Activated CD8-positive, alpha-beta memory T cell treated with anti-CD3 and anti-CD28 coated beads for 36 hours (primary cell): ENCODE results near the gene RASAL1. TPM values are rescaled to one million over a fixed set of nuclear protein-coding genes. Genes with fewer than 3 reads are reported as not detected.

Experiments
- CTCF ChIA-PET: fragments of 350-600 bp; sonication (Branson Sonifier 250); formaldehyde crosslinking; loops from one replicate; lab custom pipeline; 2021; ENCODE audit warnings: antibody characterized with exemption; lab: Charles Lee
- POLR2A ChIA-PET: fragments of 350-600 bp; sonication (Branson Sonifier 250); formaldehyde crosslinking; loops from one replicate; lab custom pipeline; 2021; ENCODE audit warnings: antibody characterized with exemption; lab: Charles Lee
- total RNA-seq, 2 experiments: library from RNA; stranded (reverse); gene quantifications; one replicate each; pipeline ENCODE4 v1.2.3, GENCODE V29; 2021

Gene RASAL1
- total RNA-seq, 2 experiments from 2014 or later: 0.19 TPM

GRCh38 chr12:113059071-113059595 is 76.4 kb downstream of the RASAL1 start:
- CTCF ChIA-PET: no interaction called here
- POLR2A ChIA-PET: no interaction called here

- POLR2A ChIA-PET: no interaction called here
- CTCF ChIA-PET: interaction anchor here (1.1 kb wide), 1 partner anchor 66 kb away, joined by 3 read pairs; no protein-coding TSS in a partner anchor
Observed at GRCh38 chr12:113058553-113058952, 77.0 kb downstream of the RASAL1 start.

- CTCF ChIA-PET: interaction anchor here (1.1 kb wide), 1 partner anchor 65 kb away, joined by 3 read pairs; no protein-coding TSS in a partner anchor
Observed at GRCh38 chr12:113057565-113058485, 77.7 kb downstream of the RASAL1 start.

GRCh38 chr12:113056631-113057488 is 78.7 kb downstream of the RASAL1 start, which contains the start of gene DTX1:
Gene DTX1, plus strand, starts transcription at chr12:113056730. Its CDS starts 1,463 bp downstream, at chr12:113058193.
- ChIA-PET CTCF (no interaction called here), POLR2A (interaction anchor here (0.7 kb wide), 1 partner anchor 73 kb away, joined by 5 read pairs; no protein-coding TSS in a partner anchor)

More at GRCh38 chr12:113057565-113058485, 77.7 kb downstream of the RASAL1 start:
- POLR2A ChIA-PET: no interaction called here

- ChIA-PET POLR2A (no interaction called here), CTCF (no interaction called here)
Observed at GRCh38 chr12:113056381-113056630, 79.3 kb downstream of the RASAL1 start.

- CTCF ChIA-PET: interaction anchor here (1.0 kb wide), 1 partner anchor 15 kb away, joined by 3 read pairs; no protein-coding TSS in a partner anchor
- POLR2A ChIA-PET: no interaction called here
Observed at GRCh38 chr12:113055594-113056380, 79.8 kb downstream of the RASAL1 start.

- POLR2A ChIA-PET: interaction anchor here (0.7 kb wide), 1 partner anchor 122 kb away, joined by 6 read pairs; no protein-coding TSS in a partner anchor
- CTCF ChIA-PET: interaction anchor here (0.7 to 1.0 kb wide), 2 partner anchors 16 to 73 kb away, joined by 3 read pairs; no protein-coding TSS in a partner anchor
Observed at GRCh38 chr12:113054948-113055486, 80.5 kb downstream of the RASAL1 start.

- ChIA-PET CTCF (no interaction called here), POLR2A (no interaction called here)
Observed at GRCh38 chr12:113052326-113052725, 83.2 kb downstream of the RASAL1 start.

GRCh38 chr12:113051759-113052158 is 83.8 kb downstream of the RASAL1 start:
- CTCF ChIA-PET: interaction anchor here (0.6 to 3.7 kb wide), 3 partner anchors 9 to 535 kb away, joined by 3 to 22 read pairs (median 3); no protein-coding TSS in a partner anchor
- POLR2A ChIA-PET: no interaction called here

GRCh38 chr12:113050795-113051194 is 84.8 kb downstream of the RASAL1 start:
- ChIA-PET CTCF (interaction anchor here (0.6 to 3.7 kb wide), 4 partner anchors 10 to 124 kb away, joined by 3 to 29 read pairs (median 13); no protein-coding TSS in a partner anchor), POLR2A (no interaction called here)

- CTCF ChIA-PET: interaction anchor here (0.6 to 3.7 kb wide), 5 partner anchors 11 to 124 kb away, joined by 3 to 29 read pairs (median 4); no protein-coding TSS in a partner anchor
- POLR2A ChIA-PET: no interaction called here
Observed at GRCh38 chr12:113049976-113050742, 85.4 kb downstream of the RASAL1 start.

Other genes starting within 250 kb of the RASAL1 start
- gene OAS1, start 228.8 kb downstream of the RASAL1 start, total RNA-seq: 1 to 10 TPM; 5.1 to 6.4 TPM
- 10 to 100 TPM in 1 of 2 experiments, 1 to 10 TPM in 1; 9.3 to 10.0 TPM for gene OAS3, start 197.3 kb downstream of the RASAL1 start, total RNA-seq
- gene OAS2, start 157.2 kb downstream of the RASAL1 start, total RNA-seq: 10 to 100 TPM; 44.7 to 51.9 TPM
- 1 to 10 TPM; 3.1 to 3.3 TPM for gene DTX1, start 79.0 kb downstream of the RASAL1 start, total RNA-seq
- gene CFAP73, start 14.0 kb upstream of the RASAL1 start, total RNA-seq: under 1 TPM; 0.17 to 0.38 TPM
- gene DDX54, start 49.7 kb upstream of the RASAL1 start, total RNA-seq: 100 to 1,000 TPM; 120 to 128 TPM
- gene RITA1, start 50.0 kb upstream of the RASAL1 start, total RNA-seq: 10 to 100 TPM; 26.1 to 28.2 TPM
- 10 to 100 TPM; 22.6 to 25.0 TPM for gene TPCN1, start 85.7 kb upstream of the RASAL1 start, total RNA-seq
- gene SLC8B1, start 199.3 kb upstream of the RASAL1 start, total RNA-seq: 10 to 100 TPM; 13.3 to 15.0 TPM
- gene PLBD2, start 222.8 kb upstream of the RASAL1 start, total RNA-seq: 10 to 100 TPM; 21.2 to 21.7 TPM